Neural crest cell (in vitro differentiated cells): Measurements from ENCODE around the gene ELFN1. TPM values are rescaled to one million over a fixed set of nuclear protein-coding genes. Genes with fewer than 3 reads are reported as not detected.

Experiments used
- DNase-seq: peaks from one replicate; pipeline ENCODE4 v3.0.0; 2021; ENCODE audit warnings: low read depth, mixed read lengths, low spot score
- H3K27ac Mint-ChIP-seq: one replicate; pipeline ENCODE4 v1.8.0; 2021; ENCODE audit warnings: mild to moderate bottlenecking, mixed read lengths; ENCODE audit not compliant: unreplicated experiment
- H3K27me3 Mint-ChIP-seq: 2 replicates; pipeline ENCODE4 v1.8.0; 2021; ENCODE audit warnings: low read depth, mild to moderate bottlenecking, mixed read lengths
- H3K36me3 Mint-ChIP-seq: 2 replicates; pipeline ENCODE4 v1.8.0; 2021; ENCODE audit warnings: low read depth, mild to moderate bottlenecking, mixed read lengths
- H3K4me1 Mint-ChIP-seq: 2 replicates; pipeline ENCODE4 v1.8.0; 2021; ENCODE audit warnings: mixed read lengths
- H3K4me3 Mint-ChIP-seq: one replicate; pipeline ENCODE4 v1.8.0; 2021; ENCODE audit warnings: mild to moderate bottlenecking, mixed read lengths
- H3K9me3 Mint-ChIP-seq: 2 replicates; pipeline ENCODE4 v1.8.0; 2021; ENCODE audit warnings: mixed read lengths
- CTCF ChIP-seq: fragments of 200-600 bp; sonication (generic); conservative IDR thresholded peaks from 2 replicates; pipeline ENCODE4 v1.5.0; 2021; ENCODE audit warnings: antibody characterized with exemption, mild to moderate bottlenecking
- total RNA-seq: library from RNA; stranded (reverse); gene quantifications from 2 replicates; pipeline ENCODE4 v1.2.1, GENCODE V29; 2021

ELFN1 gene
- total RNA-seq, 1 donor from 2014 or later = 8.5 TPM

GRCh38 chr7:1671594-1672451, 1.7 kb downstream of the ELFN1 start:
- peak overlapping the region; percentile 75 for H3K4me3 Mint-ChIP-seq
- no peaks in the 10 kb centered on the region for H3K9me3 Mint-ChIP-seq
- DNase-seq = no peak

GRCh38 chr7:1672851-1673486, 2.9 kb downstream of the ELFN1 start:
- H3K27me3 Mint-ChIP-seq = peaks cover 29% of the 10 kb centered on the region
- no peaks in the 10 kb centered on the region for H3K9me3 Mint-ChIP-seq
- H3K27ac Mint-ChIP-seq = no peak overlapping the region
- no peaks in the 10 kb centered on the region for H3K36me3 Mint-ChIP-seq
- peaks cover 9% of the 10 kb centered on the region for H3K4me1 Mint-ChIP-seq
- no peak for DNase-seq
- no peak for TF ChIP-seq CTCF
- H3K4me3 Mint-ChIP-seq = peak overlapping the region; percentile 65

More at GRCh38 chr7:1671594-1672451, 1.7 kb downstream of the ELFN1 start:
- Mint-ChIP-seq H3K36me3 (no peaks in the 10 kb centered on the region), H3K4me1 (peaks cover 8% of the 10 kb centered on the region), H3K27ac (no peak overlapping the region), H3K27me3 (peaks cover 33% of the 10 kb centered on the region)
- no peak for TF ChIP-seq CTCF

- peaks cover 9% of the 10 kb centered on the region for H3K4me1 Mint-ChIP-seq
- H3K27ac Mint-ChIP-seq = no peak overlapping the region
- no peak overlapping the region for H3K4me3 Mint-ChIP-seq
- no peak for TF ChIP-seq CTCF
- no peaks in the 10 kb centered on the region for H3K9me3 Mint-ChIP-seq
- DNase-seq = no peak
- H3K36me3 Mint-ChIP-seq = no peaks in the 10 kb centered on the region
- peaks cover 23% of the 10 kb centered on the region for H3K27me3 Mint-ChIP-seq
Measured at GRCh38 chr7:1673581-1674118, 3.6 kb downstream of the ELFN1 start.

GRCh38 chr7:1674161-1675035, 4.3 kb downstream of the ELFN1 start:
- peaks cover 4% of the 10 kb centered on the region for H3K4me1 Mint-ChIP-seq
- H3K36me3 Mint-ChIP-seq = no peaks in the 10 kb centered on the region
- no peak for TF ChIP-seq CTCF
- H3K27me3 Mint-ChIP-seq = peaks cover 17% of the 10 kb centered on the region
- no peak overlapping the region for H3K4me3 Mint-ChIP-seq
- no peaks in the 10 kb centered on the region for H3K9me3 Mint-ChIP-seq
- no peak for DNase-seq
- H3K27ac Mint-ChIP-seq = no peak overlapping the region

GRCh38 chr7:1675036-1675671, 5.1 kb downstream of the ELFN1 start:
- no peaks in the 10 kb centered on the region for H3K9me3 Mint-ChIP-seq
- DNase-seq = no peak
- H3K27me3 Mint-ChIP-seq = peaks cover 17% of the 10 kb centered on the region

More at GRCh38 chr7:1675036-1675671, 5.1 kb downstream of the ELFN1 start:
- Mint-ChIP-seq H3K36me3 (no peaks in the 10 kb centered on the region), H3K4me3 (no peak overlapping the region), H3K4me1 (peaks cover 4% of the 10 kb centered on the region), H3K27ac (no peak overlapping the region)
- no peak for TF ChIP-seq CTCF
